NCI-H2081 (cell line): ENCODE measurements around the gene KXD1.
"Not testable (repeated sequence)": the region's sequence is repeated elsewhere in the genome, so short reads cannot be mapped to it uniquely, and the experiment has no call there.

Source experiments
- DNase-seq, 2 experiments: peaks; one replicate each; lab custom pipeline; 2025; lab: John Stamatoyannopoulos, UW

KXD1 gene, protein sequence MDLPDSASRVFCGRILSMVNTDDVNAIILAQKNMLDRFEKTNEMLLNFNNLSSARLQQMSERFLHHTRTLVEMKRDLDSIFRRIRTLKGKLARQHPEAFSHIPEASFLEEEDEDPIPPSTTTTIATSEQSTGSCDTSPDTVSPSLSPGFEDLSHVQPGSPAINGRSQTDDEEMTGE

DNA sequence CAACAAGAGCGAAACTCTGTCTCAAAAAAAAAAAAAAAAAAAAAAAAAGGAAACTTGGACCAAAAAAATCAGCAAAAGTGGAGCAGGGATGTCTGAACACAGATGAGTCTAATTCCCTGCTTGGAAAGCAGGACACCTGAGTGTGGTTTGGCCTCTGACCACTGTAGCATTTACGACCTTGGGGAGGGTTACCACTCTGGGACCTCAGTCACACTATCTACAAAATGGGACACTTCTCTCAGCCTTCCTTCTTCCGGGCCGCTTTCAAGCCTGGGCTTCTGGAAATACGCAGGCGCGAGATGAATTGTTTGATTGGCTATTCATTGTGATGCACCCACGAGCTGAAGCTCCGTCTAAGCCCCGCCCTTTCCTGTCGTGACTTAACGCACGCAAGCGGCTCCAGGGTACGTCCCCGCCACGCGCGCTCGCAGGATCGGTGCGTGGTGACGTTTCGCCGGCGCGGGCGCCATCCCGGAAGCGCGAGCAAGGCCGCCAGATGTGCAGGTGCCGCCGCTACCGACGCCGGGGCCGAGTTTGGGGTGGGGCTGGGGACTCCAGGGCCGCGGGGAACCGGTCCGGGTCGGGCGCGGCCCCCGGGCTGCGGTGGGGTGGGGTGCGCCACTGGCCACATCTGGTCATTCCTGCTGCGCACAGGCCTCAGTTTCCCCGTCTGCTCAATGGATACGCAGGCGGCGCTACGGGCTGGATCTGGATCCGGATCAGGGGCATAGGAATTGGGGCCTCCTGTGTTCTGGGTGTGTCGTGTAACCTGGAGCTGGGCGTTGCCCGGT lies at the start of gene KXD1:
KXD1 (plus strand) TSS at position 460 of the 791 bp plus-strand sequence. CDS start 4,187 bp downstream, outside the sequence.
- DNase-seq = peak; percentile 97 to 98

DNA sequence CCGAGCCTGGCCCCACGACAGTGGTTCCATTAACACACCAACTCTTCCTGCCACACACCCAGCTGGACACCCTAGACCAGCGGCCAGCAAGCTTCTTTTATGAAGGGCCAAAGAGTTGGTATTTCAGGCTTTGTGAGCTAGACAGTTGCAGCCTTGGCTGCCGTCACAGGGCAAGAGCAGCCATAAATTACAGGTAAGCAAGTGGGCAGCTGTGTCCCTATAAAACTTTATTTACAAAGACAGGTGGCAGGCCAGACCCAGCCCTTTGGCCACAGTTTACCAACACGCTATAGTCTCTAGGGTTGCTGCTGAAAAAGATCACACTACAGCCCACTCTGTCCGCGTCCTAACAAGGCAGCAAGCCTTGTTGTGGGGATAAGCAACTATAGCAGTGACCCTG lies 49.1 kb upstream of the KXD1 start:
- DNase-seq = no peak

DNA sequence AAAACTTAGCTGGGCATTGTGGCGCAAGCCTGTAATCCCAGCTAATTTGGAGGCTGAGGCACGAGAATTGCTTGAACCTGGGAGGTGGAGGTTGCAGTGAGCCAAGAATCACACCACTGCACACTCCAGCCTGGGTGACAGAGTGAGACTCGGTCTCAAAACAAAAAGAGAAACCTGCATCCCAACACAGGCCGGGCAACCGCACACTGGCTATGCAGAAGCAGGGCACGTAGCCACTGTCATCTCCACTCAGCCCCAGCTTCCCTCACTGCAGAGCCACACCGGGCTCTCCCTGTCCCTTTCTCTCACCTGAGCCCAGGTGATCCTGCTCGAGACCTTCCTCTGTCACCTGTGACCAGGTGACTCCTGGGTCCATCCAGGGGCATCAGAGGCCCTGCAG lies 47.5 kb upstream of the KXD1 start:
- DNase-seq = no peak

DNA sequence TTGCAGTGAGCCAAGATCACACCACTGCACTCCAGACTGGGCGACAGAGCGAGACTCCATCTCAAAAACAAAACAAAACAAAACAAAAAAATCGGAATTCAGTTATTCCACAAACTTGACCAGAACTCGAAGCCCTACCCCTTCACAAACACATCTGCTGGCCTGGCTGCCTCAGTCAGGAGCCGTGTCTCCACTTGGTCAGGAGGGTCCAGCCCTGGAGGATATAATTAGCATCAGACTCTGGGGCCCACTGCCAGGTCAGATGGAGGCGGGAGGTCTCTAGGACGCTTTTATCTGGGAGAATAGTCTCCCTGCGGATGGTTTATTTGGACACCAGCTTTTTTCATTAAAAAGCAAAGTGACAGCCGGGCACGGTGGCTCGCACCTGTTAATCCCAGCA lies 43.8 kb upstream of the KXD1 start:
- no peak for DNase-seq

DNA sequence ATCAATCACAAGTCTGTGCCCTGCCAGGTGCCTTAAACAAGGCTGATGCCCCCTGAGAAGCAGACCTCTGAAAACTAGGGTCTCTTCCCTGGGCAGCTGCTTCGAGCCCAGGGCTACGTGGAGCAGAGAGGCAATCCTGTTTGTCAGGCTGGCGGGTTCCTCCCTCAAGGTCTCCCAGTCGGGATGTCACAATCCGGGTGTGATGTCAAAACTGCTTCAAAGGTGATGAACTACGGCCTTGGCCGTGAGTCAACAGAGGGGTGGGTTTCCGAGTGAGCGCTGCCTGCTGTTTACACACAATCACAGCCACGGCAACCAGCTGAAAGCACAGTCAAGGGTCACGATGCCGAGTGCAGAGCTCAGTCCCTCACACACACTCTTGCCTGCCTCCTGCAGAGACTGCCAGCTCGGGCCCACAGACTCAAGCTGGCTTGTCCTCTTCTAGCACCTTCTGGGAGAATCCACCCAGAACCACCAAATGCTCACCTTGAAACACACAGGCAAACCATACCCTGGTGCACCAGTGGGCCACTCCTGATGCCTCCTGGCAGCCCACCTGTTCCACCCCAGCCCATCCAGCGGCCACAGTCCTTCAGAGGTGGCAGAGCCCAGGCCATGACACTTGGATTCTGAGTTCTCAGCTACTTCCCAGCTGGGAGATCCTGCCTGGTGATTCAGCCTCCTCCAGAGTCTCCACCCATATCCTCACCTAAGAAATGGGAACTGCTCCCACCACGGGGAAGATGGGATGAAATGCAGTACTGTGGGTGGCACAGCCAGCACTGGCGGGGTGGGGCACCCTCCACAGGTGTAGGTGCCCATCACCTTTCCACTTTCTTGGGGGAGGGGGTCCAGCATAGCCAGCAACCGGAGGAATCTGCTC lies 42.6 kb upstream of the KXD1 start:
- no peak for DNase-seq

DNA sequence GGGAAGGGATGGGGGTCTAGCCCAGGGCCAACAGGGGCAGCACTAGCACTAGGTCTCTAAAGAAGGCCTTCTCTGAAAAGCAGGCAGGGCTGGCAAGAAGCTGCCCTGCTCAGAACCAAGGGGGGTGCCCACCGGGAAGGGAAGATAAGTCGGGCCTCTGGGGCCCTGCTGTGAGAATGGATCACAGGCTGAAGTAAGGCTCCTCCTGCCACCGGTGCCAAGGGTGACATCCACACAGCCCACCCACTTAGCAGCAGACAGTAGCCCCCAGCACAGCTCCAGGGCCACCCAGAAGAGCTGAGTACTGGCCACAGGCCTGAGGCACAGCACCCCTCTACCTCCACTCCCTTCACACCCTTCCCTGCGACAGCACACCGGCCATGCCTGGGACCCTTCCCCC lies 41.7 kb upstream of the KXD1 start:
- no peak for DNase-seq

DNA sequence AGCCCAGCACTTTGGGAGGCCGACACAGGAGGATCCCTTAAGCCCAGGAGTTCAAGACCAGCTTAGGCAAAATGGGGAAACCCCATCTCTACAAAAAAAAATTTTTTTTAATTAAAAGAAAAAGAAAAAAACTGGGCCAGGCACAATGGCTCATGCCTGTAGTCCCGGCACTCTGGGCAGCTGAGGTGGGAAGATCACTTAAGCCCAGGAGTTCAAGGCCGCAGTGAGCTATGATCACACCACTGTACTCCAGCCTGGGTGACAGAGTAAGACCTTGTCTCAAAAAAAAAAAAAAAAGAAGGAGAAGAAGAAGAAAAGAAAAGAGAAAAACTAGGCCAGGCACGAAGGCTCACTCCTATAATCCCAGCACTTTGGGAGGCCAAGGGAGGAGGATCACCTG lies 40.1 kb upstream of the KXD1 start:
- DNase-seq = no peak

DNA sequence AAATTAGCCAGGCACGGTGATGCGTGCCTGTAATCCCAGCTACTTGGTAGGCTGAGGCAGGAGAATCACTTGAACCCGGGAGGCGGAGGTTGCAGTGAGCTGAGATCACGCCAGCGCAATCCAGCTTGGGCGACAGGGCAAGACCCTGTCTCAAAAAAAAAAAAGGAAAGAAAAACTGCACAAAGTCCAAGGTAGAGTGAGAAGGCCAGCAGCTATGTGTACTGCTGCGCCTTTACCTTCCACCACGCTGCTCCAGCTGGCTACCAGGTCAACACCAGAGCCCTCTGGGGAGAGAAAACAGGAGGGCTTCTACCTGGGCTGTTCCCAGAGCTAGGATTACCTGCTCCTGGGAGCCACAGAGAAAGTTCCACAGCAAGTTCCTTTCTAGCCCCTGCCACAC lies 39.0 kb upstream of the KXD1 start:
- no peak for DNase-seq

DNA sequence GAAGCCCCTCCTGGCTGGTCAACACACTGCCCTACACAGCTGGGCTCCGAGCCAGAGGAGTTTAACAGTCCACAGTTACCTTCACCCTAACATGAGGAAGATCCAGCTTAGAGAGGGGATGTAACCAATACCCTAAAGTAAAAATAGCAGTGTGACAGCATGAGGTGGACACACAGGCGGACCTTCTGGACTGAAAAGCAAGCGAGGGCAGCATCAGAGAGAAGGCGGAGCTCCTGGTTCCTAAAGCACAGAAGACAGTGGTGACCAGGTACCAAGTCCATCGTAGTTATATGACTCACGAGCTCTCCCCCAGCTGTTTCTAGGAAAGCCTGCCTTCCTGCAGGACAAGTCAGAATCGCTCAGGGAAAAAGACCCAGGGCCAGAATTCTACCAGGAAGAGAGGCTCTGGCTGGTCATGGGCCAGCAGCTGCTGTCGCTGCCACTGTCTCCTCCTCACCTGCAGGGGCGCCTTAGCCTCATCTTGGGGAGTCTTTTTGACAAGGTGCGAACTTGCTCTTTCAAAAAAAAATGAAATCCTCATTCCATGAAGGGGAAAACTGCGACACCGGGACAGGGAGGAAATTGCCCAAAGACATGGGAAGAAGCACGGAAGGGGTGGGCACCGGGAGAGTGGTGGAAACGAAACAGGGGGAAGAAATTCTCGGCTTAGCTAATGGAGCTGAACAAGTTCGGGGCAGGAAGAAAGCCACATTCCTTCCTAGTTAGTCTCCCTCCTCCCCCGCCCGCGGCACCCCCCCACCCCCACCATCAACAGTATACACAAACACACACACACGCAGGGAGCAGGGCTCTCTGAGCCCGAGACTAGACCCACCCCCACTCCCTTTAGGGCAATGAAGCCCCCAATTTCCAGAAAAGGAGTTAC lies 37.5 kb upstream of the KXD1 start:
- DNase-seq = peak; percentile 7 to 44

DNA sequence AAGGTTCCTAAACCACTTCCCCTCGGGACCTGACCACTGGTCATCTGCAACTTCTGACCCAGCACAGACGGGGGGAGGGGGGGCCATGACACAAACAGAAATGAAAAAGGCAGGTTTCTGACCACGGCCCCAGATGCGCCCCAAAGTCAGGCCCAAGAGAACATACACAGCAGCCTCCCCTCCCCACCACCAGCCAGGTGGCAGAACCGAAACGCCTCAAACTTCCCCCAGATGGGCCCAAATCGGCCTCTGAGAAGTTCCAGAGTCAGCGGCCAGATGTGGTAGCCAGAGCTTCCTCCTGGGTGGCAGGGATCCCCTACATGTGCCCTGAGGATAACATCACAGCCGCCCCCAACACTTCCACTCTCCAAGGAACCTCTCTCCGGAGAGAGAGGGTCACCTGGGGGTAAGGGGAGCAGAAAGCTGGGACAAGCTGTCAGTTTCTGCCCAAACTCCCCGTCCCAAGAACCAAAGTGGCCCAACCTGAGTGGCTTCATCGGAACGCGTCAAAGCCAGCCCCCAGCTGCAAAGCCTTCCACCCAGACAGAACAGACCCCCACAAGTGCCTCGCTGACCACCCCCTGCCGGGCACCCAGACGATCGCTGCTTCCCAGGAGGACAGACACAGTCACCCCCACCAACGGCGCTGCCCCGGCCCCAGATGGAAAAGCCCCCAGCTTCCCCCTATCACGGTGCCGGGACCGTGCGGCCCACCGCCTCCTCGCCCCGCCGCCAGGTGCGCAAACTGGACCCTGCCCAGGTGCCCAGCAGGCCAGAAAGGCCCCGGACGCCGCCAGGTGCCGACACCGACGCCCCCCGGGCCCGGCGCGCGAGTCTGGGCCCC lies 36.6 kb upstream of the KXD1 start:
- no peak for DNase-seq

DNA sequence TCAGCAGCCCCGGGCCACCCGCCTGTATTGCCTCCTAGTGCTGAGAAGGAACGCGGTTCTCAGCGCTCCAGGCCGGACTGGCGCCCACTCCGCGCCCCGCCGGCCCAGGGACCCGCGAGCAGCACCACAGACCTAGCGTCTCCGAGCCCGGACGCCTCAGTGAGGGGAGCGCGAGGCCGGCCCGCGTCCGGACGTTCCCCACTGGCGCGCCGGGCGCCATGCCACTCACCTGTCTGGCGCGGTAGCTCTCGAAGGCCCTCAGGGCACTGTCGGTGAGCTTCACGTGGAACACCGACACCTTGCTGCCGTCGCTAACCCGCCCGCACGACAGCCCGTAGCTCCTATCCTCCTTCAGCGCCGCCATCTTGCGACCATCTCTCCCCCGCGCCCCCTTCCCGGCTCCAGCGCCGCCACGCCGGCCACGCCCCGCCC lies 36.0 kb upstream of the KXD1 start, which contains the start of gene ELL:
ELL (minus strand) TSS at position 379 of the 432 bp plus-strand sequence; CDS start at position 364, 15 bp downstream.
- DNase-seq = no peak

DNA sequence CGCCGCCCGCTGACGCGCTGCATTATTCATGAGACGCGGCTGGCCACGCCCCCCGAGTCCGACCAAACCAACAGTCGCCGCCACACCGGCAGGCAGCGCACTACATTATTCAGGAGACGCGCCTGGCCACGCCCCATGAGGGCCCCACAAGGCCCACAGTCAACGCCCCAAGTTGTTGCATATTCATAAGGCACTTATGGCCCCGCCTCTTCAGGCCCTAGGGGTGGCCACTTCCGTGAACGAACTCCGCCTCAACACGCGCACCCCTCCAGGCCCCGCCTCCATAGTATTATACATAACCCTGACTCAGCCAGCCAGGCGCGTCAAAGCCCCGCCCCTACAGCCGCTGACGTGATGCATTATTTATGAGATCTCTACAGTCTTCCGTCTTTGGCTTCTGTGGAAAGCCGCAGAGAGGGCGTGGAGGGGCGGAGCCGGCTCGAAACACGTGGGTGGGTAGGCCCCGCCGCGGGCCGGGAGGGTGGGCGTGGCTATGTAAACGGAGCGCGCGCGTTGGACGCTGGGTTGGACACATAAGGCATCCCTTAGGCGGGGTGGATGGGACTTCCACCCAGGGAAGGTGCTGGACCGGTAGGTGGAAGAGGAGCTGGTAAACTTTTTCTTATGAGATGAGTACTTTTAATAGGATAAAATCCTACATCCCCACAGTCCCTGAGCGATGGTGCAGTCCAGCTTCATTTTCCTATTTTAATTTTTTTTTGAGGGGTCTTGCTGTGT lies 35.4 kb upstream of the KXD1 start:
- DNase-seq = peak; percentile 99 to 100

DNA sequence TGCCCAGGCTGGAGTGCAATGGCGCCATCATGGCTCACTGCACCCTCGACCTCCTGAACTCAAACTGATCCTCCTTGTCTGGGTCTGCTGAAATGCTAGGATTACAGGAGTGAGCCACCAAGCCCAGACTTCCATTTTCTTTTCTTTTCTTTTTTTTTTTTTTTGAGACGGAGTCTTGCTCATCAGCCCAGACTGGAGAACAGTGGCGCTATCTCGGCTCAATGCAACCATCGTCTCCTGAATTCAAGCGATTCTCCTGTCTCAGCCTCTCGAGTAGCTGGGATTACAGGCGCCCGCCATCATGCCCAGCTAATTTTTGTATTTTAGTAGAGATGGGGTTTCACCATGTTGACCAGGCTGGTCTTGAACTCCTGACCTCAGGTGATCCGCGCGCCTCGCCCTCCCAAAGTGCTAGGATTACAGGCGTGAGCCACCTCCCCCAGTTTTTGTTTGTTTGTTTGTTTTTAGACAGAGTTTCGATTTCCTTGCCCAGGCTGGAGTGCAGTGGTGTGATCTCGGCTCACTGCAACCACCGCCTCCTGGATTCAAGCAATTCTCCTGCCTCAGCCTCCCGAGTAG lies 34.7 kb upstream of the KXD1 start:
- DNase-seq = not testable (repeated sequence)

DNA sequence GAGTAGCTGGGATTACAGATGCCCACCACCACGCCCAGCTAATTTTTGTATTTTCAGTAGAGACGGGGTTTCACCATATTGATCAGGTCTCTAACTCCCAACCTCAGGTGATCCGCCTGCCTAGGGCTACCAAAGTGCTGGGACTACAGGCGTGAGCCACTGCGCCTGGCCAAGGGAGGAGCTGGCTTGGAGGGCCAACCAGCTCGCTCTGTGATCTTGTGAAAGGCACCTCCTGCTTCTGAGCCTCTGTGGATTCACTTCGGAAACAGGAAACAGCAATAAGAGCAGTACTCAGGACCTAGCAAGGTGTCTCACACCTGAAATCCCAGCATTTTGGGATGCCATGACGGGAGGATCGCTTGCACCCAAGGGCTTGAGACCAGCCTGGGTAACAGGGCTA lies 33.8 kb upstream of the KXD1 start:
- no peak for DNase-seq

DNA sequence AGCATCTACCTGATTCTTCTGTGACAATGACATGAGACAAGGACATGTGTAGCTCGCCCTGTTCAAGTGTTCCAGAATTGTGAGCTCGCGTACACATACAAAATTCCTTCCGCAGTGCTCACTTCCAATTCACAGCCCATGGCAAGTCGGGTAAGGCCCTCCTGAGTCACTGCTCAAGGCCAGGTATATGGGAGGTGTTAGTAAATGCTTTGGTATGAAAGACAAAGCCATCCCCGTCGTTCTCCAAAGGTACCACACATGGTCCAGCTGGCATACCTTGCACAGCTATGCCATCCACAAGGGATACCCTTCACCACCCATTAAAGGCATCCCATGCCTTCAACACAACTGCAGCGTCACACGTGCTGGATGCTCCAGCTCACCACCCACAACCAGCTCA lies 31.4 kb upstream of the KXD1 start:
- DNase-seq = no peak

DNA sequence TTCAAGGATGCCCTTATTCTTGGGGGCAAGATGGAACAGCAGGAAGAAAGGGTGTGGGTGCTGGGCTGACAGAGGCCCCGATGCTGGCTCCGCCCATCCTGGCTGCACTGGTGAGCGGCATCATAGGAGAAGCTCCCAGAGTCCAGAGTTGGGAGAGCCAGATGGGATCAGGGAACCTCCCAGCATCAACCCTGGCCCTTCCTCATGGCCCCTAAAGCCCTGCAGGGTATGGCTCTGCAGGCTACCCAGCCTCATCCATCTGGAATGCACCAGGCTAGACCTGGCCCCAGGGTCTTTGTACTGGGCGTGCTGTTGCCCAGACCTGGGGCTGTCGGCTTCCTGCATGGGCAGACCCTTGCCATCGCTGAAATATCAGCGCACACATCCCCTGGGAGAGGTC lies 27.9 kb upstream of the KXD1 start:
- DNase-seq = no peak

DNA sequence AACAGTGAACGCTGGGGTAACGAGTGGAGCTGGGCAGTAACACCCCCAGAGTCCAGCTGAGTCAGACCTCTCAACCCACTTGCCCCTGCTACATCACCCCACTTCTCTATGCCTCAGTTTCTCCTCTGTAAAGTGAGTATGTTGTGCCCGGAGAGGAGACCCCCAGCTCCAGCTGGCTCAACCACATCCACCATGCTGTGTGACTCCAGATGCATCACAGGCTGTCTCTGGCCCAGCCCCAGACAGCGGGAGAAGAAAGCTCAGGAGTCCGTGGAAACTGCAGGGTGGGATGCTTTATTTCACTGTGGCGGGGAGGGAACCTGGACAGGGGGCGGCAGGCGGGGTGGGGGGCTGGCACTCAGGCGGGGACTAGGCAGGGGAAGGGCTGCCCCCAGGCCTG lies 26.2 kb upstream of the KXD1 start:
- DNase-seq = no peak

DNA sequence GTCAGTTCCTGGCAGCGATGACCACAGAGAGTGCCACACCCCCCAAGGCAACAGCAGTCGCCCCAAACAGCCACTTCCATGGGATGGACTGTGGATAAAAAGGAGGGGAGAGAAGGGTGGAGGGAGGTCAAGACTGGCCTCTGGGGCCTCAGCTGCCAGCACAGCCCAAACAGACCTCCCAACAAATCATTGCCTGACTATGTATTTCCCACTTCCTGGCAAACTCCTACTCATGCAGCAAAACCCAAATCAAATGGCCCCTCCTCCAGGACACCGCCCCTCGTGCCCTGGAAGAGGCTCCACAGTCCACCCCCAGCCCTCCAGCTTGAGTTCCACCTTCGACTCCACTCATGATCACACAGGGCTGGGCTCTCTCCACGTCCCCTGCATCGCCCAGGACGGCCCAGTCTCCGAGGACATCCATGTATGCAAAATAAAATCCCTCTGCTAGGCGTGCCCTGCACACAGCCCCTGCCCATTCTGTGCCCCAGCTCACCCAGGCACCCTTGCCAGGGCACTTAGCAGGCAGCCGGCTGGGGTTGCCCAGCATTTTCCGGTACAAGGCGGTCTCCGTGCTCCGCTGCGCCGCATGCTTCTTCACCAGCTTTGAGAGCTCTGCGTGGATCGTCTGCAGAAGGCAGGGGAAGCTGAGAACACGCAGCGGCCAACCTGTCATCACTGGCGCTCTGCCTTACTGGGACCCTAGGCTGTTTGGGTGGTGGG lies 25.3 kb upstream of the KXD1 start:
- DNase-seq = no peak

DNA sequence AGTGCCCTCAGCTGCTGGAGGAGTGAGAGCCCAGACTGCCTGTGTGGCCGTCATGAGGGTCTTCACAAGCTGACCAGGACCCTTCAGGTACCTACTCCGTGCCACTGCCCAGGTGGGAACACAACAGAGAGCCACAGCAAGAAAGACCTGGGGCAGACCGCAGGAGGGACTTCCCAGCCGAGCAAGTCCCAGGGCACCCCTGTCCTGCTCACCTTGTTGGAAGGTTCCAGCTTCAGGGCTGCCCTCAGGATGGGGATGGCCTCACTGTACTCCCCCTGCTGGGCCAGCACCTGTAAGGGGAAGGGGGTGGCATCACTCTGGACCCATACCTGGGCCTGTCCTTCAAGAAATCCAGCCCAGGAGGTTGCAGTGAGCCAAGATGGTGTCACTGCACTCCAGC lies 24.6 kb upstream of the KXD1 start:
- no peak for DNase-seq
